HepG2 (cell line): ENCODE data around the gene TEX19.

Experiments used
- CBX5 ChIP-seq: sonication (generic); formaldehyde crosslinking; IDR thresholded peaks from 2 replicates; pipeline ENCODE4 v1.4.0; 2020; ENCODE audit warnings: missing genetic modification reagents, borderline replicate concordance
- DDIT3 ChIP-seq: sonication (generic); formaldehyde crosslinking; IDR thresholded peaks from 2 replicates; pipeline ENCODE4 v1.4.0; 2020; ENCODE audit warnings: mild to moderate bottlenecking, missing genetic modification reagents
- HNF4G ChIP-seq, 2 experiments: sonication (generic) in 1 of 2; formaldehyde crosslinking in 1 of 2; IDR thresholded peaks; 2 replicates each; pipeline versions ENCODE4 v1.4.0 to v1.6.1; 2011 to 2020; ENCODE audit warnings: borderline replicate concordance in 2 of 2, low read depth in 2 of 2, mild to moderate bottlenecking in 2 of 2, low read length in 1 of 2, missing genetic modification reagents in 1 of 2, moderate library complexity in 1 of 2
- JUND ChIP-seq: sonication (generic); formaldehyde crosslinking; IDR thresholded peaks from 2 replicates; pipeline ENCODE4 v1.8.0; 2022; ENCODE audit warnings: mild to moderate bottlenecking, missing genetic modification reagents
- NR1H2 ChIP-seq: sonication (generic); formaldehyde crosslinking; IDR thresholded peaks from 2 replicates; pipeline ENCODE4 v1.8.1; 2022; ENCODE audit warnings: low read depth, missing genetic modification reagents, borderline replicate concordance
- TOE1 ChIP-seq: sonication (generic); formaldehyde crosslinking; IDR thresholded peaks from 2 replicates; pipeline ENCODE4 v1.4.0; 2020; ENCODE audit warnings: mild to moderate bottlenecking, missing genetic modification reagents
- USF2 ChIP-seq, 2 experiments: sonication (generic) in 1 of 2; formaldehyde crosslinking in 1 of 2; IDR thresholded peaks; 2 replicates each; pipeline versions ENCODE4 v1.5.1 to v1.6.1; 2011 to 2020; ENCODE audit warnings: borderline replicate concordance in 1 of 2, low read depth in 1 of 2, low read length in 1 of 2, mild to moderate bottlenecking in 1 of 2, missing genetic modification reagents in 1 of 2, moderate library complexity in 1 of 2
- ZNF24 ChIP-seq: fragments of 450-650 bp; IDR thresholded peaks from 2 replicates; pipeline ENCODE4 v1.6.1; 2017; ENCODE audit warnings: antibody characterized with exemption, mild to moderate bottlenecking
- ZNF556 ChIP-seq: sonication (generic); formaldehyde crosslinking; IDR thresholded peaks from 2 replicates; pipeline ENCODE4 v1.4.0; 2020; ENCODE audit warnings: mild to moderate bottlenecking, missing genetic modification reagents, borderline replicate concordance
- TF ChIP-seq, protein P1 (sequence below): sonication (generic); formaldehyde crosslinking; IDR thresholded peaks from 2 replicates; pipeline ENCODE4 v1.4.0; 2020; ENCODE audit warnings: missing genetic modification reagents
- TF ChIP-seq, protein P2 (sequence below): sonication (generic); formaldehyde crosslinking; IDR thresholded peaks from 2 replicates; pipeline ENCODE4 v1.5.0; 2020; ENCODE audit warnings: mild to moderate bottlenecking, missing genetic modification reagents, moderate library complexity
- TF ChIP-seq, protein P3 (sequence below): sonication (generic); formaldehyde crosslinking; IDR thresholded peaks from 2 replicates; pipeline ENCODE4 v1.4.0; 2020; ENCODE audit warnings: missing genetic modification reagents

DNA sequence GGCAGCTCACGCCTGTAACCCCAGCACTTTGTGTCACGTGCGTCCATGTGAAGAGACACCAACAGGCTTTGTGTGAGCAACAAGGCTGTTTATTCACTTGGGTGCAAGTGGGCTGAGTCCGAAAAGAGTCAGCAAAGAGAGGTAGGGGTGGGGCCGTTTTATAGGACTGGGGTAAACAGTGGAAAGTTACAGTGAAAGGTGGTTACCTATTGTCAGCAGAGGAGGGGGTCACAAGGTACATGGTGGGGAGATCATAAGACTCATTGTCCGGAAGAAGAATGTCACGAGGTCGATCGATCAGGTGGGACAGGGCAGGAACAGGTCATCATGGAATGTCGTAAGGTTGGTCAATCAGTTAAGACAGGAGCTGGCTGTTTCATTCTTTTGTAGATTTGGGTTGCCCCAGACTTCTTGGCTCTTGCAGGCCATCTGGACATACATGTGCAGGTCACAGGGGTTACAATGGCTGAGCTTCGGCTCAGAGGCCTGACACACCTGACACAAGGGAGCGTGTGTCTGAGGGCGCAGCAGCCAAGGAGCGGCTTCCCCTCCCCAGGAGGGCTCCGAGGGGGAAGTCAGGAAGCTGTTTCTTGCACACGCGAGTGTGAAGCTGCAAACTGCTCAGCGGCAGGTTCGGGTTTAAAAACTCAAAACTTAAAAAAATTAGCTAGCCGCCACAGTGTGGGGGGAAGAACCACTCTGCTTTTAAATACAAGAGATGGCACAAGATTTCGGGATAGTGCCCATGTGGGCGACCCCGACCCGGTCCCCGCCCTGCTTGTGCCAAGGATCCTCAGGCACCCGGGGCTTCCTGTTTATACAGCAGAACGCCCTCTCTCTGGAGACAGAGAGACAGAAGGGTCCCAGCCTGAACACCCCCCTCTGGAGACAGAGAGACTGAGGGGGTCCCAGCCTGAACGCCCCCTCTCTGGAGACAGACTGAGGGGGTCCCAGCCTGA, 12.4 kb upstream of the TEX19 start:
- TF ChIP-seq USF2 (IDR thresholded peaks at IDR 0.05; ENCODE audit: low read depth, low read length): peak; percentile 91
- TF ChIP-seq USF2 (CRISPR knock-in tag; IDR thresholded peaks at IDR 0.05; ENCODE audit: borderline replicate concordance): peak; percentile 82; the same call in 1 of the 2 replicates
- peak; percentile 92; the same call in 1 of the 2 replicates for TF ChIP-seq CBX5
- peak; percentile 87; the same call in 1 of the 2 replicates for TF ChIP-seq ZNF556 (CRISPR knock-in tag)
- TF ChIP-seq JUND: peak; percentile 90
- TF ChIP-seq HNF4G (IDR thresholded peaks at IDR 0.05; ENCODE audit: borderline replicate concordance, low read depth, low read length): peak; percentile 67; the same call in 1 of the 2 replicates
- TF ChIP-seq HNF4G (CRISPR knock-in tag; IDR thresholded peaks at IDR 0.05; ENCODE audit: borderline replicate concordance, low read depth): peak; percentile 74; the same call in 1 of the 2 replicates
- TF ChIP-seq, protein P1, sequence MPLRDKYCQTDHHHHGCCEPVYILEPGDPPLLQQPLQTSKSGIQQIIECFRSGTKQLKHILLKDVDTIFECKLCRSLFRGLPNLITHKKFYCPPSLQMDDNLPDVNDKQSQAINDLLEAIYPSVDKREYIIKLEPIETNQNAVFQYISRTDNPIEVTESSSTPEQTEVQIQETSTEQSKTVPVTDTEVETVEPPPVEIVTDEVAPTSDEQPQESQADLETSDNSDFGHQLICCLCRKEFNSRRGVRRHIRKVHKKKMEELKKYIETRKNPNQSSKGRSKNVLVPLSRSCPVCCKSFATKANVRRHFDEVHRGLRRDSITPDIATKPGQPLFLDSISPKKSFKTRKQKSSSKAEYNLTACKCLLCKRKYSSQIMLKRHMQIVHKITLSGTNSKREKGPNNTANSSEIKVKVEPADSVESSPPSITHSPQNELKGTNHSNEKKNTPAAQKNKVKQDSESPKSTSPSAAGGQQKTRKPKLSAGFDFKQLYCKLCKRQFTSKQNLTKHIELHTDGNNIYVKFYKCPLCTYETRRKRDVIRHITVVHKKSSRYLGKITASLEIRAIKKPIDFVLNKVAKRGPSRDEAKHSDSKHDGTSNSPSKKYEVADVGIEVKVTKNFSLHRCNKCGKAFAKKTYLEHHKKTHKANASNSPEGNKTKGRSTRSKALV: peak; percentile 82; the same call in 1 of the 2 replicates
- TF ChIP-seq, protein P2, sequence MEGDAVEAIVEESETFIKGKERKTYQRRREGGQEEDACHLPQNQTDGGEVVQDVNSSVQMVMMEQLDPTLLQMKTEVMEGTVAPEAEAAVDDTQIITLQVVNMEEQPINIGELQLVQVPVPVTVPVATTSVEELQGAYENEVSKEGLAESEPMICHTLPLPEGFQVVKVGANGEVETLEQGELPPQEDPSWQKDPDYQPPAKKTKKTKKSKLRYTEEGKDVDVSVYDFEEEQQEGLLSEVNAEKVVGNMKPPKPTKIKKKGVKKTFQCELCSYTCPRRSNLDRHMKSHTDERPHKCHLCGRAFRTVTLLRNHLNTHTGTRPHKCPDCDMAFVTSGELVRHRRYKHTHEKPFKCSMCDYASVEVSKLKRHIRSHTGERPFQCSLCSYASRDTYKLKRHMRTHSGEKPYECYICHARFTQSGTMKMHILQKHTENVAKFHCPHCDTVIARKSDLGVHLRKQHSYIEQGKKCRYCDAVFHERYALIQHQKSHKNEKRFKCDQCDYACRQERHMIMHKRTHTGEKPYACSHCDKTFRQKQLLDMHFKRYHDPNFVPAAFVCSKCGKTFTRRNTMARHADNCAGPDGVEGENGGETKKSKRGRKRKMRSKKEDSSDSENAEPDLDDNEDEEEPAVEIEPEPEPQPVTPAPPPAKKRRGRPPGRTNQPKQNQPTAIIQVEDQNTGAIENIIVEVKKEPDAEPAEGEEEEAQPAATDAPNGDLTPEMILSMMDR (CRISPR knock-in tag): peak; percentile 20; the same call in 1 of the 2 replicates
- TF ChIP-seq, protein P3, sequence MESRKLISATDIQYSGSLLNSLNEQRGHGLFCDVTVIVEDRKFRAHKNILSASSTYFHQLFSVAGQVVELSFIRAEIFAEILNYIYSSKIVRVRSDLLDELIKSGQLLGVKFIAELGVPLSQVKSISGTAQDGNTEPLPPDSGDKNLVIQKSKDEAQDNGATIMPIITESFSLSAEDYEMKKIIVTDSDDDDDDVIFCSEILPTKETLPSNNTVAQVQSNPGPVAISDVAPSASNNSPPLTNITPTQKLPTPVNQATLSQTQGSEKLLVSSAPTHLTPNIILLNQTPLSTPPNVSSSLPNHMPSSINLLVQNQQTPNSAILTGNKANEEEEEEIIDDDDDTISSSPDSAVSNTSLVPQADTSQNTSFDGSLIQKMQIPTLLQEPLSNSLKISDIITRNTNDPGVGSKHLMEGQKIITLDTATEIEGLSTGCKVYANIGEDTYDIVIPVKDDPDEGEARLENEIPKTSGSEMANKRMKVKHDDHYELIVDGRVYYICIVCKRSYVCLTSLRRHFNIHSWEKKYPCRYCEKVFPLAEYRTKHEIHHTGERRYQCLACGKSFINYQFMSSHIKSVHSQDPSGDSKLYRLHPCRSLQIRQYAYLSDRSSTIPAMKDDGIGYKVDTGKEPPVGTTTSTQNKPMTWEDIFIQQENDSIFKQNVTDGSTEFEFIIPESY (CRISPR knock-in tag): peak; percentile 91
- no peak; the same call in 1 of the 2 replicates for TF ChIP-seq NR1H2 (CRISPR knock-in tag)
- TF ChIP-seq TOE1 (CRISPR knock-in tag): no peak
- 0 out of 2 replicates have a peak, but pooled peaks have one; percentile 22 for TF ChIP-seq DDIT3 (CRISPR knock-in tag)
- no peak for TF ChIP-seq ZNF24
